Motor neuron (in vitro differentiated cells): Measurements from ENCODE around the gene GART. TPM values are rescaled to one million over a fixed set of nuclear protein-coding genes. Genes with fewer than 3 reads are reported as not detected.

Experiments used
- ATAC-seq, 8 experiments: fragments of 200-7000 bp; cut with Tn5 transposase; replicated peaks in 6 of 8; 2 replicates each; pipeline ENCODE4 v1.8.0; 2021; ENCODE audit warnings: mild to moderate bottlenecking in 8 of 8, moderate library complexity in 8 of 8
- H3K27ac ChIP-seq, 2 donors: fragments of 250-450 bp; sonication (Bioruptor Pico); 2 replicates each; pipeline ENCODE4 v1.9.0; 2021; ENCODE audit warnings: antibody characterized with exemption in 2 of 2, mild to moderate bottlenecking in 2 of 2, moderate library complexity in 1 of 2
- H3K4me1 ChIP-seq, 2 donors: fragments of 250-450 bp; sonication (Bioruptor Pico); replicated peaks in 1 of 2; 2 replicates each; pipeline ENCODE4 v1.6.1; 2021; ENCODE audit warnings: antibody characterized with exemption in 2 of 2, mild to moderate bottlenecking in 2 of 2, moderate library complexity in 1 of 2
- H3K4me3 ChIP-seq, 5 donors: fragments of 250-450 bp; sonication (Bioruptor Pico); 2 replicates each; pipeline ENCODE4 v1.9.0; 2021; ENCODE audit warnings: antibody characterized with exemption in 5 of 5, mild to moderate bottlenecking in 5 of 5, moderate library complexity in 4 of 5
- WGBS, 10 experiments: fragments of 450-650 bp; shearing (Covaris generic); methylation state at CpG; one replicate each; pipeline ENCODE4 v1.0.0; 2022; 5-methylcytosine and 5-hydroxymethylcytosine counted together
- in situ Hi-C, 9 experiments: fragments of 400-800 bp; cut with MboI; loops; one replicate each; pipeline ENCODE4 v1.15.0; 2021; ENCODE audit warnings: low sequenced_read_pairs in 9 of 9, low pct_unique_long_range_greater_than_20kb in 2 of 9; ENCODE audit not compliant: unreplicated experiment in 9 of 9
- total RNA-seq, 8 experiments: library from RNA; unstranded; fragments of 300-600 nt; gene quantifications; 2 replicates each; pipeline versions ENCODE4 v1.2.3 to v1.2.4, GENCODE V29; 2022

Gene GART
- total RNA-seq, 8 experiments from 2014 or later, result 61.0 to 202 (median 83.0) TPM

DNA sequence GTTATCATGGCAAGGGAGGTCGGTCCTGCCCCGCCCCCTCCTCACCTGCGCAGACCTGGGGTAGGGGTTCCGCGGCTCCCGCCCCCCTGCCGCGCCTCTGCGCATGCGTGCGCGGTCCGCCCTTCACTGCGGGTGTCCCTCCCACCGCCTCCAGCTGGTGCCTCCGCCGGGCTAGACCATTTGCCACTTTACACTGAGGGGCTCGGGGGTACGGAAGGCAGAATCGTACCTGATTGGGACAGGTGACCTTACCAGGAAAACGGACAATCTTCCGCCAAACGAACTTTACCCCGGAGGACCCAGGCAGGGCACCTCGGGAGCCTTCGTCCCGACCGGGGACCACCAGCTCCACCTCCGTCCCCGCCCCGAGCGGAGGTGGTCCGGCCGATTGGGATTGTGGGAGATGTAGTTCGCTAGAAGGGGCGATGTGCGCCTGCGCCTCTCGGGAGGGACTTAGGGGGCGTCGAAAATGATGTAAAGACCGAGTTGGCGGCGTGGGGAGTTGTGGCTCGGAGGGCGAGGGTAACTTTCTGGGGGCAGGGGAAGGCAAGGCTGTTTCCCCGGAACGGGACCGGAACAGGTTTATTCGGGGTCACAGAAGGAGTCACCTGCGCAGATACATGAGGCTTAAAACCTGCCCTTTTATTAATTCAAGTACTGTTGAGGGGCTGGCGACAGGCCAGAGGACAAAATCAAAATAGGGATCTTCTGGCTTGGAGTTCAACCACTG, 50.4 kb downstream of the GART start, which contains the start of gene DNAJC28:
Gene DNAJC28 (minus strand): TSS at position 344 of the 730 bp plus-strand sequence. CDS start 2,323 bp downstream, outside the sequence.
- in situ Hi-C loops, result no loop called here
- peak within 1 kb of the TSS; percentile 80 to 100 (median 92) for H3K4me3 ChIP-seq
- peaks cover 0 to 3% of the 10 kb centered on the region in 2 donors for H3K4me1 ChIP-seq
- peak; percentile 97 to 98 (median 98) for ATAC-seq
- WGBS, 10 experiments, result 0 to 36% (median 0%) methylated on average over 1 to 11 of the region's 52 CpGs; no CpG with 5 or more reads in 5 of the 10 experiments
- H3K27ac ChIP-seq, result peak within 1 kb of the TSS; percentile 83 to 88

DNA sequence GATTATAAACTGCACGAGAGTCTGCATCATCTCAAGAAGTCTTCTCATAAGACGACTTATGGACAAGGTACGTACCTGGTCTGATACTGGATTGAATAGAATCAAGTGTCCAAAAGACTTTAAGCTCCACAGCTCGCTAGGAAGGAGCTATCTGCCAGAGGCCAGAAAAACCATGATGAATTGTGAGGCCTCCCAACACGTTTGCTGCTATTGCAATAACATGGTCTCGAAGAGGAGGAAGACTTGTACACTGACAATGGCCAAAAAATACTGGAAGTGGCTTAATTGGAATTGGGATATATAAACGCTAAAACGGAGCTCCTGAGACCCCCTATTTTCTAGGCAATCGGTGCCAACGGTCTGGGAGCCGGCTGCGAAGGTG, 50.9 kb downstream of the GART start:
- peak overlapping the region; percentile 80 to 100 (median 92) for H3K4me3 ChIP-seq
- WGBS, 10 experiments, result 13 to 60% (median 36%) methylated on average over 1 to 9 of the region's 12 CpGs; no CpG with 5 or more reads in 1 of the 10 experiments
- peaks cover 0 to 3% of the 10 kb centered on the region in 2 donors for H3K4me1 ChIP-seq
- in situ Hi-C loops, result no loop called here
- no peak overlapping the region for H3K27ac ChIP-seq
- ATAC-seq, result peak in 3 of 8 experiments; percentile 3 to 6 (median 5)

DNA sequence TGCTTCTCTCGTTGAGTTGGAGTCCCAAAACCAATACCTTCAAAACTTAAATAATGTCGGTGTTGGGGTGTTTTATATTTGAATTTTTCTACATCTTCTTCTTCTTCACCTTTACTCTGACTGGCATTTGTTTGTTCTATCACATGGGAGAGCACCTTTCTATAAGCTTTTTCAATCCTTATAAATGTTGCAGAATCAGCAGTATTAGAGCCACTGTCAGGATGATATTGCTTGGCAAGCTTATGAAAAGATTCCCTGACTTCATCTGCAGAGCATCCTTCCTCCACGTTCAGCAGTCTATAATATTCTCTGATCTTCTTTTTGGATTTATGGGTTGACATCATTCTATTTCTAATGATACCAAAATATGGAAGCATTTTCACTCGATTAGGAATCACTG, 53.0 kb downstream of the GART start:
- Histone ChIP-seq H3K4me1 (peaks cover 0 to 3% of the 10 kb centered on the region in 2 donors), H3K27ac (no peak overlapping the region), H3K4me3 (no peak overlapping the region)
- ATAC-seq, result no peak
- WGBS, 10 experiments, result 55 to 95% (median 80%) methylated on average over 1 to 4 of the region's 4 CpGs
- in situ Hi-C loops, result no loop called here

DNA sequence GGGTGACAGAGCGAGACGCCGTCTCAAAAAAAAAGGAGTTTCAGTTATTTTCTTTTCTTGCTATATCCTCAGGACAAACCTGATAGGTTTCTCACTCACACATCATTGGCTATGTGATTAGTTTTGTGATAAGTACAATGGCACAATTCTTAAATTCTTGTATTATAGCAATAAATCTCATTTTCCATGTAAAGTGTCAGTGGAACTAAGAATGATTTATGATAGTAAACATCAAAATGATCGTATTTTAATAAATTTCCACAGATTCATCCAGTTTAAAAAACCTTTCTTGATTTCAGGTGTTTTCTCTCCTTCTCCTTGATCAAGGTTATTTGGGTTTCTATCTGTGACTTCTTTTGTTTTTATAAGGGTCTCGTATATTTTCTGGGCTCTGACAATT, 53.9 kb downstream of the GART start:
- in situ Hi-C loops, result no loop called here
- WGBS, 10 experiments, result 64 to 96% (median 89%) methylated on average over 2 to 5 of the region's 5 CpGs

DNA sequence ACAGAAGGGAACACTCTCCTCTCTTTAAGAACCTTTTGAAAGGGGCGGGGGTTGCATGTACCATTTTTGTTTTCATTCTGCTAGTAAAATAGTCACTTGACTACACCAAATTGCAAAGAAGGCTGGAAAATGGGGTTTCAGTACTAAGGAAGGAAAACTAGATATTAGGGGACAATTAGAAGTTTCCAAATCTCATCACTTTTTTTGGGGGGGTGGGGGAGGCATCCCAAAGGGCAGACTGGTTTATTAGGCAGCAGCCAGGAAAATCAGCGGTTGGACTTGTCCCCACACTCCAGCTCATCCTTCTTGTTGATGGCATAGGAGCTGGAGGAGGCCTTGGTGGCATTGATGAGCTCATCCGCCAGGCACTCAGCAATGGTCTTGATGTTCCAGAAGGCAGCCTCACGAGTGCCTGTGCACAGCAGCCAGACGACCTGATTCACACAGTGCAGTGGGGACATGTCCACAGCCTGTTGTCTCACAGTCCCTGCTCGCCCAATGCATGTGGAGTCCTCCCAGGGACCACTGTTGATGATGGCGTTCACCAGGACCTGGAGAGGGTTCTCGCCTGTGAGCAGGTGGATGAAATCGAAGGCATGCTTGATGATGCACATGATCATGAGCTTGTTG, 60.5 kb downstream of the GART start:
- H3K27ac ChIP-seq, result no peak overlapping the region
- no peak for ATAC-seq
- no peak overlapping the region for H3K4me3 ChIP-seq
- in situ Hi-C loops, result no loop called here
- peaks cover 0 to 4% of the 10 kb centered on the region in 2 donors for H3K4me1 ChIP-seq
- WGBS, 10 experiments, result 62 to 100% (median 90%) methylated on average over 1 to 6 of the region's 9 CpGs; no CpG with 5 or more reads in 1 of the 10 experiments

More for the DNA sequence above, 53.9 kb downstream of the GART start:
- Histone ChIP-seq H3K4me1 (peaks cover 0 to 3% of the 10 kb centered on the region in 2 donors), H3K4me3 (no peak overlapping the region), H3K27ac (no peak overlapping the region)
- ATAC-seq, result no peak

DNA sequence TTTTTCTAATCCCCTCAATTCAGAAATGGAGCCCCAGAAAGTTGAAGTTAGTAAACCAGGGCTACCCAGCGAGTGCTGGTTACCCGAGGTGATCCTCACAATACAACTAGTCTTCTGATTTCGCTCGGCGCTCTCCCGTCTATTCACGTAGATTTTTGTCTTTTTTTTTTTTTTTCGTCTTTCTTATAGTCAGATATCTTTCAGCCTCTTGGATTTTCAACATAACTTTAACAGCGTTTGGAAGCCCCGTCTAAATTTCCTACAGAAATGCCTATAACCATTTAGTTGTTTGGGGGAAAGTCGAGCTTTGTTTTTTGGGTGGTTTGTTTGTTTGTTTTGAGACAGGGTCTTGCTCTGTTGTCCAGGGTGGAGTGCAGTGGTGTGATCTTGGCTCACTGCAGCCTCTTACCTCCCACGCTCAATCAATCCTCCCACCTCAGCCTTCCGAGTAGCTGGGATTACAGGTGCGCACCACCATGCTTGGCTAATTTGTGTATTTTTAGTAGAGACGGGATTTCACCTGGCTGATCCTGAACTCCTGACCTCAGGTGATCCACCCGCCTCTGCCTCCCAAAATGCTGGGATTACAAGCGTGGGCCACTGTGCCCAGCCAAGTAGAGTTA, 61.3 kb downstream of the GART start:
- ATAC-seq, result no peak
- WGBS, 10 experiments, result 5 to 100% (median 28%) methylated on average over 3 to 15 of the region's 17 CpGs
- peak overlapping the region; percentile 66 to 73 for H3K27ac ChIP-seq
- peaks cover 0 to 4% of the 10 kb centered on the region in 2 donors for H3K4me1 ChIP-seq
- peak overlapping the region; percentile 60 to 89 (median 83) for H3K4me3 ChIP-seq
- in situ Hi-C loops, result no loop called here

DNA sequence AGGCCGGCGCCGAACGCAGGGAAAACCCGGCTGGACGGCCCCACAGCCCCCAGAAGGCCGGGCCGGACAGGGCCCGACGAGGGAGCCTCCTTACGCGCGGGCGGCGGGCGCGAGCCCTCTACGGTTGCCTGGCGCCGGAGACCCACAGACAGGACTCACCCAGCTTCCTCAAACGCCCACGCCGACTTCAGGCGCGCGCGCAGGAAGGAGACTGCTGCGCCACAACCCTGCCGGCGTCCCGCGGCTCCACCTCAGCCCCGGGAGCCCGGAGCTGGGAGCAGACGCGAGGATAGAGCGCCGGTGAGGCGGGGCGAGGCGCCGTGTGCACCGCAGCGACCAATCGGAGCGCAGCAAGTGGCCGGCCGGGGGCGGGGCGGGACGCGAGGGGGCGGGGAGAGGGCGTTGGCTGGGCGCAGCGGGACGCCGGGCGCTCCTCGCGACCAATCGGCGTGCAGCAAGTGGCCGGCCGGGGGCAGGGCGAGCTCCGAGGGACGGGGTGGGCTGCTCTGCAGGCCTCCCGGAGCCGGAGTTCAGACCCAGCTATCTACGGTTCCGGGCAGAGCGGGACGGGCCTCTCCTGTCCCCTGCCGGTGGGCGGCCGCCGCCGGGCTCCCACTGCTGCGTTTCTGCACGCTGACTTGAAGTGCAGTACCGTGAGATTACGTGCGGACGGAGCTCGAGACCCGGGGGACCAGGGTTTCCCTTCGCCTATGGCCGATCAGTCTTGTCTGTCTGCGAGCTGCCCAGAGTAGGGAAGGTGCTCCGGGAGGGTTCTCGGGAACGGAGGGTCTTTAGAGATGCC, 62.0 kb downstream of the GART start, which contains the start of gene TMEM50B:
Gene TMEM50B (minus strand): TSS at position 296 of the 802 bp plus-strand sequence. CDS start 11,089 bp downstream, outside the sequence.
- peak within 1 kb of the TSS; percentile 60 to 89 (median 83) for H3K4me3 ChIP-seq
- peak; percentile 89 to 96 (median 93) for ATAC-seq
- 0% methylated on average over 1 to 10 of the region's 93 CpGs; no CpG with 5 or more reads in 4 of the 10 experiments for WGBS, 10 experiments
- in situ Hi-C loops, result no loop called here
- H3K27ac ChIP-seq, result peak within 1 kb of the TSS; percentile 81 to 92
- H3K4me1 ChIP-seq, result peaks cover 0 to 4% of the 10 kb centered on the region in 2 donors

DNA sequence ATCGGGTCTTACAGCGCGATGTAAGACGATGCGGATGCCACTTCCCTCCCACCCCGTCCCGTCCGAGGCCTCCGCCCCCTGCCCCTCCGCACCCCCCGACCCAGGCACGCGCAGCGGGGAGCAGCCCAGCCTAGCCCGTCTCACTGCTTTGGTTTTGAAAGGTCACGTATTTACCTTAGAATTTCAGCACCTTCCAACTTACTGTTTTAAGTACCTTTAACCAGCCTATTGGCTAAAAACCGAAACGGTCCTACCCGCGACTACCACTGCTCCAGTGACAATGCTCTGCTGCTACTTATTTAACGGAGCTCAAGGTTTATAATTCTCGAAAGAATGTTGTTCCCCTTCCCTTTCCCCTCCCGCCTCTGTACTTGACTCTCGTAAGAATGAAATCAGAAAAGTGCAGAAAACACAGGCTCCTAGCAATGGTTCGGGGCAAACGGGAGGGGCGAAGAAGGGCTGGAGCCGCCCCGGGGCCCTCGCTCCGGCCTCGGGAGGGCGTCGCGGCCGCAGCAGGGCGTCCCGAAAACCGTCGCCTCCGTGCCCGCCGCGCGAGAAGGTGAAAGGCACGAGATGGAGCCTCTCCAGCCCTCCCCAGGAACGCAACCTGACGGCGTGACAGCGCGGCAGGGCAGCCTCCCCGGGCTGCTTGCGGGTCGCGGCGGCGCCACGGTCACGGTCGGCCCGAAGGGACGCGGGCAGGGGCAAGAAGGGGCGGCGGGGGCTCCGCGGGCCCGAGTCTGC, 62.8 kb downstream of the GART start:
- ATAC-seq, result peak in 4 of 8 experiments; percentile 4 to 32 (median 24)
- WGBS, 10 experiments, result 0 to 5% (median 1%) methylated on average over 2 to 17 of the region's 68 CpGs; no CpG with 5 or more reads in 3 of the 10 experiments
- Histone ChIP-seq H3K4me1 (peaks cover 0 to 4% of the 10 kb centered on the region in 2 donors), H3K4me3 (peak overlapping the region; percentile 60 to 89 (median 83)), H3K27ac (peak overlapping the region; percentile 81 to 92)
- in situ Hi-C loops, result no loop called here

DNA sequence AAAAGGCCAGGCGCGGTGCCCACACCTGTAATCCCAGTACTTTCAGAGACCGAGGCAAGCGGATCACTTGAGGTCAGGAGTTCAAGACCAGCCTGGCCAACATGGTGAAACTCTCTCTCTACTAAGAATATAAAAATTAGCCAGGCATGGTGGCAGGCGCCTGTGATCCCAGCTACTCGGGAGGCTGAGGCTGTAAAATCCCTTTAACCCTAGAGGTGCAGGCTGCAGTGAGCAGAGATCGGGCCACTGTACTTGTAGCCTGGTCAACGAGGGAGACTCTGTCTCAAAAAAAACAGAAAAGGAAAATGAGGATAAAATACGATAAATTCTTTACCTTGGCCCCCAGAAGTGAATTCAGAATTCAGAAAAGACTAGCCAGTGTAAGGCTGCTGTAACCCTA, 63.7 kb downstream of the GART start:
- H3K4me3 ChIP-seq, result peak overlapping the region; percentile 60 to 89 (median 83)

DNA sequence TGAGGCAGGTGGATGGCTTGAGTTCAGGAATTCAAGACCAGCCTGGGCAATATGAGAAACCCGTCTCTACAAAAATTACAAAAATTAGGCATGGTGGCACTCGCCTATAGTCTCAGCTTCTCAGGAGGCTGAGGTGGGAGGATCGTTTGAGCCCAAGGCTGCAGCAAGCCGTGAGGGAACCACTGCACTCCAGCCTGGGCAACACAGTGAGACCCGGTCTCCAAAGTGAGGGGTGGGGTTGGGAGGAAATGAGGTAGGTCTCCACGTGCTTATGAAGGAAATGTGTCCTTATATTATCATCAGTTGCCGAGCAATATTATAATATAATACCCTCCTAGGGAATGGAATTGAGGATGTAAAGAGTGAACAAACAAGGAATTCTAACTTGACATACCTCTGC, 64.9 kb downstream of the GART start:
- no peak overlapping the region for H3K4me3 ChIP-seq
- WGBS, 10 experiments, result 67 to 100% (median 93%) methylated on average over 1 to 6 of the region's 7 CpGs; no CpG with 5 or more reads in 2 of the 10 experiments
- no peak overlapping the region for H3K27ac ChIP-seq
- H3K4me1 ChIP-seq, result peaks cover 0 to 4% of the 10 kb centered on the region in 2 donors
- no peak for ATAC-seq
- in situ Hi-C loops, result no loop called here

More for the DNA sequence above, 63.7 kb downstream of the GART start:
- in situ Hi-C loops, result no loop called here
- no peak for ATAC-seq
- H3K4me1 ChIP-seq, result peaks cover 0 to 4% of the 10 kb centered on the region in 2 donors
- WGBS, 10 experiments, result 40 to 100% (median 60%) methylated on average over 1 to 9 of the region's 9 CpGs; no CpG with 5 or more reads in 4 of the 10 experiments
- no peak overlapping the region for H3K27ac ChIP-seq

DNA sequence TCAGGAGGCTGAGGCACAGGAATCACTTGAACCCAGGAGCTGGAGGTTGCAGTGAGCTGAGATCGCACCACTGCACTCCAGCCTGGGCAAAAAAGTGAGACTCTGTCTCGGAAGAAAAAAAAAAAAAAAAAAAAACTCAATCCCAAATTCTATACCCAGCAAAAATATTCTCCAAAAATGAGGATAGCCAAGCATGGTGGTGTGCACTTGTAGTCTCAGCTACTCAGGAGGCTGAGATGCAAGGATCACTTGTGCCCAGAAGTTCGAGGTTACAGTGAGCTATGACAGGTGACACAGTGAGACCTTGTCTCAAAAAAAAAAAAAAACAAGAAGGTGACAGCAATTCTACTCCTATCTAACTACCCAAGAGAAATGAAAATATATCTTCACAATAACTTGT, 68.6 kb downstream of the GART start:
- 41 to 100% (median 100%) methylated on average over 1 to 2 of the region's 3 CpGs; no CpG with 5 or more reads in 4 of the 10 experiments for WGBS, 10 experiments
- in situ Hi-C loops, result no loop called here

DNA sequence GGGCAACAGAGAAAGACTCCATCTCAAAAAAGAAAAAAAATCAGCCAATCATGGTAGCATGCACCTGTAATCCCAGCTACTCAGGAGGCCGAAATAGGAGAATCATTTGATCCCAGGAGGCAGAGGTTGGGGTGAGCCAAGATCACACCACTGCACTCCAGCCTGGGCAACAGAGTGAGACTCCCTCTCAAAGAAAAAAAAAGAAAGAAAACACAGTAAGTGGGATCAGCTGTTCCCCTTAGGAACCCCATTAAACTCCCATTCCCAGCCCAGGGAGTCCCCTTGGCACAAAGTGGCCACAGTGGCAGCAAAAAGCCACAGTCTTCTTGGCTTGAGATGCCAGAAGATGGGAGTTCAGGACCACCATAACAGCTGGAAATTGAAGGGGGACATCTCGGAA, 71.2 kb downstream of the GART start:
- in situ Hi-C loops, result no loop called here
- 100% methylated on average over 1 to 2 of the region's 2 CpGs; no CpG with 5 or more reads in 5 of the 10 experiments for WGBS, 10 experiments
- ATAC-seq, result no peak
- Histone ChIP-seq H3K27ac (no peak overlapping the region), H3K4me1 (no peaks in the 10 kb centered on the region), H3K4me3 (no peak overlapping the region)

More for the DNA sequence above, 68.6 kb downstream of the GART start:
- Histone ChIP-seq H3K4me1 (peaks cover 0 to 3% of the 10 kb centered on the region in 2 donors), H3K4me3 (no peak overlapping the region), H3K27ac (no peak overlapping the region)
- ATAC-seq, result no peak
